SK-N-SH (cell line): ENCODE data around the gene MOK.

Experiments
- EZH2phosphoT487 ChIP-seq: fragments of 200-600 bp; sonication (generic); IDR thresholded peaks from 2 replicates; pipeline ENCODE4 v1.6.1; 2017; ENCODE audit warnings: low read depth, mixed run types, mild to moderate bottlenecking, antibody characterized with exemption, moderate library complexity, borderline replicate concordance
- TCF12 ChIP-seq: IDR thresholded peaks from 2 replicates; pipeline ENCODE4 v1.4.0; 2012
- TF ChIP-seq, protein P1 (sequence below): IDR thresholded peaks from 2 replicates; pipeline ENCODE4 v1.4.0; 2012; ENCODE audit warnings: low read depth, borderline replicate concordance

DNA sequence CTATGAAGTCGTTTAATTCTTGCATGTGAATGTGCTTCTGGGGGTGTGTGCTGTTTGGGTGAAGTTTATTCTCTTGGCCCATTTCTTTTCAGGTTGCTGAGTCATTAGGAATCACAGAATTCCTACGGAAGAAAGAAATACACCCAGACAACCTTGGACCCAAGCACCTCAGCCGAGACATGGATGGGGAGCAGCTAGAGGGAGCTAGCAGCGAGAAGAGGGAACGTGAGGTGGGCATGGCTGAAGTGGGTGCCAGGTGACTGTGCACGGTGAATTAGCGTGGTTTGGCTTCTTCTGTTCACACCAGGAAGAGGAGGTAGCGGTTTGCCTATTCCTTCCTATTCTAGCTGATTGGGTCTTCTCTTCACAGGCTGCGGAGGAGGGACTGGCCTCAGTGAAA lies 33.8 kb upstream of the MOK start:
- TF ChIP-seq TCF12 (no peak), EZH2phosphoT487 (no peak)
- TF ChIP-seq, protein P1, sequence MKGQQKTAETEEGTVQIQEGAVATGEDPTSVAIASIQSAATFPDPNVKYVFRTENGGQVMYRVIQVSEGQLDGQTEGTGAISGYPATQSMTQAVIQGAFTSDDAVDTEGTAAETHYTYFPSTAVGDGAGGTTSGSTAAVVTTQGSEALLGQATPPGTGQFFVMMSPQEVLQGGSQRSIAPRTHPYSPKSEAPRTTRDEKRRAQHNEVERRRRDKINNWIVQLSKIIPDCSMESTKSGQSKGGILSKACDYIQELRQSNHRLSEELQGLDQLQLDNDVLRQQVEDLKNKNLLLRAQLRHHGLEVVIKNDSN: no peak
